Left ventricle myocardium inferior (tissue), 1 donor: ENCODE results near the gene CASP1. TPM values are rescaled to one million over a fixed set of nuclear protein-coding genes. Genes with fewer than 3 reads are reported as not detected.
"Not testable (repeated sequence)": the region's sequence is repeated elsewhere in the genome, so short reads cannot be mapped to it uniquely, and the experiment has no call there.

ENCODE experiments used
- DNase-seq: peaks from one replicate; pipeline ENCODE4 v3.0.0-alpha.2; 2020
- H3K27ac ChIP-seq: fragments of 200-600 bp; replicated peaks from 2 replicates; pipeline ENCODE4 v1.8.0; 2021
- H3K27me3 ChIP-seq: fragments of 200-600 bp; 2 replicates; pipeline ENCODE4 v1.8.0; 2021; ENCODE audit warnings: low read depth
- H3K36me3 ChIP-seq: fragments of 200-600 bp; 2 replicates; pipeline ENCODE4 v1.8.0; 2021
- H3K4me1 ChIP-seq: fragments of 200-600 bp; 2 replicates; pipeline ENCODE4 v1.8.0; 2021
- H3K4me3 ChIP-seq: fragments of 200-600 bp; 2 replicates; pipeline ENCODE4 v1.8.0; 2021; ENCODE audit warnings: mild to moderate bottlenecking, moderate library complexity
- H3K9me3 ChIP-seq: fragments of 200-600 bp; replicated peaks from 2 replicates; pipeline ENCODE4 v1.8.0; 2021
- CTCF ChIP-seq: fragments of 200-600 bp; IDR thresholded peaks from 2 replicates; pipeline ENCODE4 v1.8.0; 2021; ENCODE audit warnings: antibody characterized with exemption, mild to moderate bottlenecking, borderline replicate concordance
- intact Hi-C: fragments of 100-400 bp; cut with micrococcal nuclease; formaldehyde crosslinking; loops from one replicate; pipeline ENCODE4 v1.11.0; 2022
- total RNA-seq: library from RNA; stranded (reverse); fragmentation: NEBNext Ultra II Directional; extraction: Animal tissue kit (Norgen Biotek cat#: 25700); gene quantifications from one replicate; pipeline ENCODE4 v1.2.1, GENCODE V29; 2021
- donor health status: DM: no; HTN: yes; CAD: no; lungs with severe emphysema.

CASP1 gene
- total RNA-seq, 1 donor from 2014 or later = 11.8 TPM

- no peaks in the 10 kb centered on the region for H3K9me3 ChIP-seq
- H3K4me3 ChIP-seq = no peak overlapping the region
- peaks cover 21% of the 10 kb centered on the region for H3K4me1 ChIP-seq
- no peaks in the 10 kb centered on the region for H3K36me3 ChIP-seq
- no peak for TF ChIP-seq CTCF
- DNase-seq = no peak
- intact Hi-C loops = no loop called here
- H3K27ac ChIP-seq = peak overlapping the region; percentile 14
- no peaks in the 10 kb centered on the region for H3K27me3 ChIP-seq
Measured at GRCh38 chr11:105046898-105047579, 12.1 kb upstream of the CASP1 start.

DNA sequence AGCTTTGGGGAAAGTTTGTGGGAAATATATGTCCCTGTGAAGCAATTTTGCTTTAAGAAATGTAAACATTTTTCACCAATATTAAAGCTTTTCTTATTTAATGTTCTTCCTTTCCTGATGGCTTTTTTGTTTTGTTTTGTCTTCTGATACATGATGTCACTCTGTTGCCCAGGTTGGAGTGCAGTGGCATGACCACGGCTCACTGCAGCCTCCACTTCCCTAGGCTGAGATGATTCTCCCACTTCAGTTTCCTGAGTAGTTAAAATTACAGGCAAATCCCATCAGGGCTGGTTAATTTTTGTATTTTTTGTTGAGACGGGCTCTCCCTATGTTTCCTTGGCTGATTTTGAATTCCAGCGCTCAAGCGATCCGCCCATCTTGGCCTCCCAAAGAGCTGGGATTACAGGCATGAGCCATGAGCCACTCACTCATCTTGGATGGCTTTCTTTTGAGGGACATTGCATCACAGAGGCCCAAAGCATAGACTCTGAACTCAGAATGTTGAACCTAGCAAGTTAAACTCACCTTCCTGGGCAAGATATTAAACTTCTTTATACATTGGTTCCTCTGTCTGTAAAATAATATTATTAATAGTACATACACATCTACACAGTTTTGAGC lies 10.8 kb upstream of the CASP1 start:
- intact Hi-C loops = no loop called here
- no peak for TF ChIP-seq CTCF
- peak overlapping the region; percentile 79 for H3K27ac ChIP-seq

GRCh38 chr11:105044557-105045524 lies 9.9 kb upstream of the CASP1 start, which contains the start of gene CARD16:
Gene CARD16, minus strand, starts transcription at chr11:105045335. Its CDS starts 38 bp downstream, at chr11:105045297.
- Histone ChIP-seq H3K4me3 (peak within 1 kb of the TSS; percentile 63), H3K4me1 (peaks cover 21% of the 10 kb centered on the region), H3K36me3 (peaks cover 12% of the 10 kb centered on the region), H3K27ac (peak within 1 kb of the TSS; percentile 79)
- H3K9me3 ChIP-seq, DNase-seq, intact Hi-C loops, H3K27me3 ChIP-seq: not testable (repeated sequence)

More for the DNA sequence above, 10.8 kb upstream of the CASP1 start:
- Histone ChIP-seq H3K4me3 (peak overlapping the region; percentile 63), H3K36me3 (peaks cover 8% of the 10 kb centered on the region), H3K9me3 (no peaks in the 10 kb centered on the region), H3K4me1 (peaks cover 21% of the 10 kb centered on the region), H3K27me3 (no peaks in the 10 kb centered on the region)
- DNase-seq = no peak

DNA sequence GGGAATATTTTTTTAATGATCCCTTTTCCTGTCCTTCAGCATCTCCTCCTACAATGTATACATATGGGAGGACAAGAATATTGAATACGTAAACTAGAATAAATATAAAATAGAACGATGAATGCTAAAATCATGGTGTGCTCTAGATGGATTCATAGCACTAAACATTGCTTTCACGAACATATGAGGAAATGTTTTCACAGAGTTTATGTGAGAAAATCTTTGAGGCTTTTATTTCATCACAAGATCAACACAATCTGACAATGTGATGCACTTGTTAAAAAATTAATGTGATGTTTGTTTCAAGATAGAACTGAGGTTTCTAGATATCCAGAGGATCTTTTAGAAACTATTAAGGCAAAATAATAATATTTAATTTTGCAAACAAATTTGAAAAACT lies 7.2 kb upstream of the CASP1 start:
- peaks cover 14% of the 10 kb centered on the region for H3K4me1 ChIP-seq
- intact Hi-C loops = no loop called here
- TF ChIP-seq CTCF = no peak
- H3K27ac ChIP-seq = no peak overlapping the region
- H3K4me3 ChIP-seq = no peak overlapping the region
- peaks cover 12% of the 10 kb centered on the region for H3K36me3 ChIP-seq
- no peaks in the 10 kb centered on the region for H3K27me3 ChIP-seq
- DNase-seq = no peak
- H3K9me3 ChIP-seq = no peaks in the 10 kb centered on the region

- intact Hi-C loops = no loop called here
- H3K36me3 ChIP-seq = peaks cover 12% of the 10 kb centered on the region
- no peak overlapping the region for H3K4me3 ChIP-seq
- no peak for DNase-seq
- H3K4me1 ChIP-seq = peaks cover 9% of the 10 kb centered on the region
- no peak overlapping the region for H3K27ac ChIP-seq
- TF ChIP-seq CTCF = no peak
- H3K9me3 ChIP-seq = no peaks in the 10 kb centered on the region
- no peaks in the 10 kb centered on the region for H3K27me3 ChIP-seq
Measured at GRCh38 chr11:105040703-105041102, 5.8 kb upstream of the CASP1 start.

- Histone ChIP-seq H3K36me3 (peaks cover 15% of the 10 kb centered on the region), H3K4me3 (peak overlapping the region; percentile 64), H3K4me1 (peaks cover 33% of the 10 kb centered on the region), H3K27ac (peak overlapping the region; percentile 79)
- H3K27me3 ChIP-seq, DNase-seq, H3K9me3 ChIP-seq, intact Hi-C loops: not testable (repeated sequence)
Measured at GRCh38 chr11:105034388-105034787, 556 bp downstream of the CASP1 start.
